MM.1S (cell line): ENCODE results near the gene FMNL1.
A peak's percentile ranks its signal among the peaks of the same experiment; 100 is the strongest.

Source experiments
- DNase-seq: peaks from one replicate; pipeline ENCODE4 v3.0.0-alpha.2; 2015
- H2AFZ ChIP-seq: fragments of 300-600 bp; sonication (generic); 2 replicates; pipeline ENCODE4 v1.6.0; 2016; ENCODE audit warnings: antibody characterized with exemption, low read length
- H3F3A ChIP-seq: fragments of 300-600 bp; sonication (generic); 2 replicates; pipeline ENCODE4 v1.6.1; 2016; ENCODE audit warnings: mild to moderate bottlenecking, antibody characterized with exemption, low read length, moderate library complexity, mixed read lengths; ENCODE audit not compliant: insufficient read depth
- H3K27ac ChIP-seq: fragments of 300-600 bp; sonication (generic); 2 replicates; pipeline ENCODE4 v1.5.1; 2016; ENCODE audit warnings: mild to moderate bottlenecking, low read length
- H3K27me3 ChIP-seq: fragments of 300-600 bp; sonication (generic); replicated peaks from 2 replicates; pipeline ENCODE4 v1.6.0; 2016; ENCODE audit warnings: low read length; ENCODE audit not compliant: insufficient read depth
- H3K36me3 ChIP-seq: fragments of 300-600 bp; sonication (generic); replicated peaks from 2 replicates; pipeline ENCODE4 v1.6.1; 2016; ENCODE audit warnings: mild to moderate bottlenecking, low read length, mixed read lengths; ENCODE audit not compliant: insufficient read depth
- H3K4me1 ChIP-seq: fragments of 300-600 bp; sonication (generic); 2 replicates; pipeline ENCODE4 v1.6.1; 2016; ENCODE audit warnings: low read length, mixed read lengths
- H3K4me2 ChIP-seq: fragments of 300-600 bp; sonication (generic); 2 replicates; pipeline ENCODE4 v1.6.0; 2016; ENCODE audit warnings: low read depth, low read length
- H3K4me3 ChIP-seq: fragments of 300-600 bp; sonication (generic); 2 replicates; pipeline ENCODE4 v1.5.1; 2016; ENCODE audit warnings: low read length, mixed read lengths
- H3K79me2 ChIP-seq: fragments of 300-600 bp; sonication (generic); 2 replicates; pipeline ENCODE4 v1.6.1; 2016; ENCODE audit warnings: mixed run types, low read length, mixed read lengths
- H3K9ac ChIP-seq: fragments of 300-600 bp; sonication (generic); 2 replicates; pipeline ENCODE4 v1.6.1; 2016; ENCODE audit warnings: low read length, mixed read lengths
- H3K9me2 ChIP-seq: fragments of 300-600 bp; sonication (generic); replicated peaks from 2 replicates; pipeline ENCODE4 v1.6.1; 2016; ENCODE audit warnings: mild to moderate bottlenecking, low read length, mixed read lengths; ENCODE audit not compliant: insufficient read depth
- H3K9me3 ChIP-seq: fragments of 300-600 bp; sonication (generic); replicated peaks from 2 replicates; pipeline ENCODE4 v1.6.1; 2016; ENCODE audit warnings: mild to moderate bottlenecking, low read length, mixed read lengths; ENCODE audit not compliant: insufficient read depth
- H4K20me1 ChIP-seq: fragments of 300-600 bp; sonication (generic); 2 replicates; pipeline ENCODE4 v1.6.1; 2016; ENCODE audit warnings: mild to moderate bottlenecking, low read length, moderate library complexity, mixed read lengths; ENCODE audit not compliant: insufficient read depth
- CTCF ChIP-seq: fragments of 300-600 bp; sonication (generic); IDR thresholded peaks from 2 replicates; pipeline ENCODE4 v1.5.1; 2016; ENCODE audit warnings: antibody characterized with exemption, low read length, mixed read lengths
- EZH2 ChIP-seq: fragments of 300-600 bp; sonication (generic); optimal IDR thresholded peaks from 2 replicates; pipeline ENCODE3; 2017; ENCODE audit warnings: low read depth, mild to moderate bottlenecking, antibody characterized with exemption, low read length, mixed read lengths
- EZH2phosphoT487 ChIP-seq: fragments of 300-600 bp; sonication (generic); IDR thresholded peaks from 2 replicates; pipeline ENCODE4 v1.6.1; 2018; ENCODE audit warnings: antibody characterized with exemption, low read length

Gene FMNL1

GRCh38 chr17:45244725-45245656 lies 23.3 kb downstream of the FMNL1 start:
- no peak overlapping the region for H3K27ac ChIP-seq

GRCh38 chr17:45246338-45246737 lies 24.7 kb downstream of the FMNL1 start:
- Histone ChIP-seq H4K20me1 (no peaks in the 10 kb centered on the region), H3K4me1 (peaks cover 17% of the 10 kb centered on the region), H3F3A (peaks cover 29% of the 10 kb centered on the region), H3K4me3 (0 out of 2 replicates have a peak overlapping the region, but pooled peaks have one; percentile 91), H3K27me3 (no peaks in the 10 kb centered on the region), H3K79me2 (peaks cover 29% of the 10 kb centered on the region), H3K4me2 (peak overlapping the region; percentile 91), H3K9me2 (no peaks in the 10 kb centered on the region), H3K9ac (no peak overlapping the region), H3K36me3 (peaks cover 4% of the 10 kb centered on the region), H2AFZ (no peak overlapping the region), H3K27ac (no peak overlapping the region; the same call in 1 of the 2 replicates), H3K9me3 (no peaks in the 10 kb centered on the region)
- no peak for DNase-seq
- no peak for TF ChIP-seq EZH2
- no peak for TF ChIP-seq CTCF
- no peak for TF ChIP-seq EZH2phosphoT487

More at GRCh38 chr17:45244725-45245656, 23.3 kb downstream of the FMNL1 start:
- Histone ChIP-seq H4K20me1 (0 out of 2 replicates have a peak, but pooled peaks cover 2% of the 10 kb centered on the region), H3K36me3 (peaks cover 4% of the 10 kb centered on the region), H3K9me3 (no peaks in the 10 kb centered on the region), H2AFZ (no peak overlapping the region), H3K9ac (no peak overlapping the region), H3K4me1 (peaks cover 17% of the 10 kb centered on the region), H3K4me3 (no peak overlapping the region), H3K79me2 (peaks cover 39% of the 10 kb centered on the region), H3K9me2 (no peaks in the 10 kb centered on the region), H3K4me2 (no peak overlapping the region), H3F3A (peaks cover 29% of the 10 kb centered on the region), H3K27me3 (no peaks in the 10 kb centered on the region)
- TF ChIP-seq EZH2phosphoT487 (no peak), EZH2 (no peak), CTCF (no peak)
- DNase-seq, result no peak

GRCh38 chr17:45246861-45247428 lies 25.3 kb downstream of the FMNL1 start:
- no peaks in the 10 kb centered on the region for H4K20me1 ChIP-seq
- peaks cover 29% of the 10 kb centered on the region for H3K79me2 ChIP-seq
- H3K9ac ChIP-seq, result peak overlapping the region; percentile 81; the same call in 1 of the 2 replicates
- TF ChIP-seq EZH2phosphoT487, result no peak
- TF ChIP-seq EZH2, result no peak
- peak; percentile 30 for TF ChIP-seq CTCF
- no peaks in the 10 kb centered on the region for H3K9me2 ChIP-seq
- peak overlapping the region; percentile 78; the same call in 1 of the 2 replicates for H3K27ac ChIP-seq
- no peak overlapping the region for H2AFZ ChIP-seq
- H3K9me3 ChIP-seq, result no peaks in the 10 kb centered on the region
- peaks cover 17% of the 10 kb centered on the region for H3K4me1 ChIP-seq
- H3K4me3 ChIP-seq, result peak overlapping the region; percentile 91
- no peak for DNase-seq
- no peaks in the 10 kb centered on the region for H3K27me3 ChIP-seq
- H3F3A ChIP-seq, result peaks cover 29% of the 10 kb centered on the region
- peaks cover 4% of the 10 kb centered on the region for H3K36me3 ChIP-seq
- H3K4me2 ChIP-seq, result peak overlapping the region; percentile 91
